Thyroid gland (tissue), 4 donors: ENCODE data around the gene TFAP2E. TPM values are rescaled to one million over a fixed set of nuclear protein-coding genes. Genes with fewer than 3 reads are reported as not detected.

ENCODE experiments used
- DNase-seq, 2 donors: peaks; one replicate each; pipeline ENCODE4 v3.0.0-alpha.2; 2019
- H3K27ac ChIP-seq, 3 donors: fragments of 200-600 bp; sonication (generic); 1 replicate in 2 of 3; 2 replicates in 1 of 3; pipeline ENCODE4 v1.5.1; 2016 to 2019; ENCODE audit warnings: mild to moderate bottlenecking in 1 of 3, moderate library complexity in 1 of 3
- H3K27me3 ChIP-seq: fragments of 200-600 bp; sonication (generic); one replicate; pipeline ENCODE4 v1.5.1; 2019
- H3K36me3 ChIP-seq, 2 donors: fragments of 200-600 bp; sonication (generic); one replicate each; pipeline ENCODE4 v1.5.1; 2016 to 2019
- H3K4me1 ChIP-seq, 2 donors: fragments of 200-600 bp; sonication (generic); one replicate each; pipeline ENCODE4 v1.5.1; 2017 to 2019
- H3K4me3 ChIP-seq, 3 donors: fragments of 200-600 bp; sonication (generic); replicated peaks in 1 of 3; 1 replicate in 2 of 3; 2 replicates in 1 of 3; pipeline ENCODE4 v1.5.1; 2016; ENCODE audit warnings: mild to moderate bottlenecking in 1 of 3
- H3K9me3 ChIP-seq: fragments of 200-600 bp; sonication (generic); one replicate; pipeline ENCODE4 v1.5.1; 2017
- POLR2A ChIP-seq, 2 donors: fragments of 450-650 bp; IDR thresholded peaks; one replicate each; pipeline ENCODE4 v1.6.1; 2017; ENCODE audit warnings: antibody characterized with exemption in 2 of 2, mild to moderate bottlenecking in 2 of 2, moderate library complexity in 1 of 2
- WGBS, 2 donors: methylation state at CpG; one replicate each; pipeline ENCODE4 v1.1.5; 2017; 5-methylcytosine and 5-hydroxymethylcytosine counted together
- intact Hi-C: fragments of 100-400 bp; cut with DNase I; formaldehyde crosslinking; loops from one replicate; pipeline ENCODE4 v1.15.1; 2023
- total RNA-seq, 4 donors: library from RNA; depleted of rRNA; stranded (reverse); fragments of >200 nt; gene quantifications; one replicate each; pipeline ENCODE4 v1.2.3, GENCODE V29; 2016
- TF ChIP-seq, protein P1 (sequence below), 6 experiments: fragments of 200-600 bp in 3 of 6; fragments of 450-650 bp in 3 of 6; sonication (generic) in 3 of 6; IDR thresholded peaks; one replicate each; pipeline ENCODE4 v1.5.1; 2016 to 2019; ENCODE audit warnings: antibody characterized with exemption in 6 of 6, mild to moderate bottlenecking in 2 of 6, inconsistent platforms in 1 of 6, moderate library complexity in 1 of 6

Gene TFAP2E
- total RNA-seq, 4 donors from 2014 or later = 0.81 TPM; not detected in 3

DNA sequence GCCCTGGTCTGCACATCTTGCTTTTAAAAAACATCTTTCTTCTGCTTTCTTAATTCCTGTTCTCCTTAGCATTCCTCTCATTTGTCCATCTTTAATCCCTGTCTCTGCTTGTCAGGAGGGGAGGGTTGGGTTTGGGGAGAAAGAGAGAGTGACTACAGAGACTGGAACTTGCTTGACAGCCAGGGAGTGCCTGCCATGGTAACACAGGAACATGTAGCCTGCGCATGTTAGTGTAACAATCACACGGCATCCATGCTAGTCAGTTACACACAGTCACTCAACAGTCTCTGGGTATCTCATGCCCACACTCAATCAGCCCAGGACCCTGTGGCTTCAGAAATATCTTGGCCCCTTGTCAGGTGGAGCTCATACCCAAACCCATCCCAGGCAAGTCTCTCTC, 818 bp upstream of the TFAP2E start:
- peaks cover 8 to 25% of the 10 kb centered on the region in 2 donors for H3K4me1 ChIP-seq
- no peaks in the 10 kb centered on the region for H3K9me3 ChIP-seq
- H3K27ac ChIP-seq = no peak overlapping the region
- TF ChIP-seq, protein P1, sequence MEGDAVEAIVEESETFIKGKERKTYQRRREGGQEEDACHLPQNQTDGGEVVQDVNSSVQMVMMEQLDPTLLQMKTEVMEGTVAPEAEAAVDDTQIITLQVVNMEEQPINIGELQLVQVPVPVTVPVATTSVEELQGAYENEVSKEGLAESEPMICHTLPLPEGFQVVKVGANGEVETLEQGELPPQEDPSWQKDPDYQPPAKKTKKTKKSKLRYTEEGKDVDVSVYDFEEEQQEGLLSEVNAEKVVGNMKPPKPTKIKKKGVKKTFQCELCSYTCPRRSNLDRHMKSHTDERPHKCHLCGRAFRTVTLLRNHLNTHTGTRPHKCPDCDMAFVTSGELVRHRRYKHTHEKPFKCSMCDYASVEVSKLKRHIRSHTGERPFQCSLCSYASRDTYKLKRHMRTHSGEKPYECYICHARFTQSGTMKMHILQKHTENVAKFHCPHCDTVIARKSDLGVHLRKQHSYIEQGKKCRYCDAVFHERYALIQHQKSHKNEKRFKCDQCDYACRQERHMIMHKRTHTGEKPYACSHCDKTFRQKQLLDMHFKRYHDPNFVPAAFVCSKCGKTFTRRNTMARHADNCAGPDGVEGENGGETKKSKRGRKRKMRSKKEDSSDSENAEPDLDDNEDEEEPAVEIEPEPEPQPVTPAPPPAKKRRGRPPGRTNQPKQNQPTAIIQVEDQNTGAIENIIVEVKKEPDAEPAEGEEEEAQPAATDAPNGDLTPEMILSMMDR (IDR thresholded peaks at IDR 0.05) = no peak
- no peak for TF ChIP-seq POLR2A (IDR thresholded peaks at IDR 0.05)
- no peak overlapping the region for H3K4me3 ChIP-seq
- intact Hi-C loops = no loop called here
- DNase-seq = no peak
- 88 to 90% methylated on average over 2 of the region's 2 CpGs for WGBS, 2 donors
- peaks cover 16% of the 10 kb centered on the region for H3K27me3 ChIP-seq
- H3K36me3 ChIP-seq = no peaks in the 10 kb centered on the region

DNA sequence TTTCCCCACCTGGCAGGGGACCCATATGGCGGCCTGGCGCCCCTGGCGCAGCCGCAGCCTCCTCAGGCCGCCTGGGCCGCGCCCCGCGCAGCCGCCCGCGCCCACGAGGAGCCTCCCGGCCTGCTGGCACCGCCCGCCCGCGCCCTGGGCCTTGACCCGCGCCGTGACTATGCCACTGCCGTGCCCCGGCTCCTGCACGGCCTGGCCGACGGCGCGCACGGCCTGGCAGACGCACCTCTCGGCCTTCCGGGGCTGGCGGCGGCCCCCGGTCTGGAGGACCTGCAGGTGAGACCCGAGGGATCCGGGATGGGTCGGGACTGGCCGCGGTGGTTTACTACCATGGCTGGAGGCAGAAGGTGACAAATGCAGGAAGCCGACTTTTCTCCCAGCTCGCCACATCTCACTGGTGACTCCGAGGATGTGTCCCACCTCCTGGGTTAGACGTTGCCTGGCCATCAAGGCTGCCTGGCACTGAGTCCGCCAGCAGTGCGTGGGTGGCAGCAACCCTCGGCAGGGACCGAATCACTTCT, 1.1 kb downstream of the TFAP2E start:
- no peak overlapping the region for H3K27ac ChIP-seq
- WGBS, 2 donors = 60 to 78% methylated on average over 8 to 10 of the region's 48 CpGs
- H3K36me3 ChIP-seq = no peaks in the 10 kb centered on the region
- peak overlapping the region in 1 of 3 donors; percentile 25 for H3K4me3 ChIP-seq
- TF ChIP-seq POLR2A (IDR thresholded peaks at IDR 0.05) = no peak
- TF ChIP-seq, protein P1 (IDR thresholded peaks at IDR 0.05) = no peak
- H3K27me3 ChIP-seq = peaks cover 16% of the 10 kb centered on the region
- intact Hi-C loops = no loop called here
- H3K4me1 ChIP-seq = peaks cover 13 to 26% of the 10 kb centered on the region in 2 donors
- H3K9me3 ChIP-seq = no peaks in the 10 kb centered on the region
- no peak for DNase-seq

DNA sequence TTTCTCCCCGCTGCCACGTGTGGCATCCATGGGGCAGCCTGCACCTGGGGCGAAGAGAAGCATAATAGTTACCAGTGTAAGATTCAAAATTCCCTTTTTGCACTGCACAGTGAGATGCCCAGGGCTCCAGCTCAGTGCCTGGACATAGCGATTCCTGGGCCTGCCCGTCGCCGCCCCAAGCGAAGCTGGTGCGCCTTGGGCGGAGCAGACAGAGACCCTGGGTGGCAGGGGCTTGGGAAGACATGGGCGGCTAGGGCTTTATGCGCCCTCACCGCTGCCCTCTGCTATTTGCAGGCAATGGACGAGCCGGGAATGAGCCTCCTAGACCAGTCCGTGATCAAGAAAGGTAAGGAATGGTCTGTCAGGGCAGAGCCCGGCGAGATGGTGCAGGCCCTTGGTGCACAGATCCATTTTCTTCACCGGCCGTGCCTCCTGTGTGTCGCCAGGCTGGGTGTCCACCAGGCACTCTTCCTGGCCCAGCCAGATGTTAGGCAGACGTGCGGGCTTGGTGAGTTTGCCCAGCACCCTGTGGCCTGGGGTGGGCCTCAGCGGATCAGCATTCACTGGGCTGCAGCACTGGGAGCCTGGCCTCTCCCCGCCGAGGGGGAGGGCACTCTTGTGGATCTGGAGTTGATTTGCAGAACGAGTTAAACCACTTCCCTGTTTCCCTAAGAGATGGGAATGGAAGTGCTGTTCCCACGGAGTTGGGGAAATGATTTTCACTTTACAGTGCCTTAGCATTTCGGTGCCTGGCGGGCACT, 1.7 kb downstream of the TFAP2E start:
- Histone ChIP-seq H3K36me3 (no peaks in the 10 kb centered on the region), H3K27me3 (peaks cover 16% of the 10 kb centered on the region), H3K4me1 (peaks cover 13 to 26% of the 10 kb centered on the region in 2 donors), H3K27ac (no peak overlapping the region), H3K9me3 (no peaks in the 10 kb centered on the region), H3K4me3 (no peak overlapping the region)
- intact Hi-C loops = no loop called here
- TF ChIP-seq POLR2A (IDR thresholded peaks at IDR 0.05) = no peak
- TF ChIP-seq, protein P1 (IDR thresholded peaks at IDR 0.05) = no peak
- DNase-seq = no peak
- 84 to 88% methylated on average over 22 to 30 of the region's 30 CpGs for WGBS, 2 donors

DNA sequence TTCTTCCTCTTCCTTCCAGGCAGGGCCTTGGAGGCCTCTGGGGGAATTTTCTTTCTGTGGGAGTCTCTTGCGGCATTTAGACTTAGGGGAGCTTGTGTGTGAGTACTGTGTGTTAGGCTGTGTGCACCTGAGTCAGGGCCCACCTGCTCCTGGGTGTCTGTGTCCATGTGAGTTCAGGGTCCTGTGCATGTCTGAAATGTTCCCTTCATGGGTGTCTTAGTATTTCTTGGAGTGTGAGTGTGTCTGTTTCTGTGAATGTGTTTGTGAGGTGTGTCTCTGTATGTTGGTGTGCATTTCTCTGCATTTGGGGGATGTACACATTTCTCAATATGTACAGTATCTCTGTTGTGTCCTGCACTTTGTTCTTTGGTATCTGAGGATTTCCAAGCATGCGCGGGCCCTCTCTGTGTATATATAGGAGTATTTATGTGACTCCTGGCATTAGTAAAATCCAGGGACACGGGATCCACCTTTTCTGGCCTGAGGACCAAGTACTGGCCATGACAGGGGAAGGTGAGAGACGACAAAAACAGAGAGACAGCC, 2.4 kb downstream of the TFAP2E start:
- Histone ChIP-seq H3K9me3 (no peaks in the 10 kb centered on the region), H3K36me3 (no peaks in the 10 kb centered on the region), H3K4me3 (no peak overlapping the region), H3K27me3 (peaks cover 16% of the 10 kb centered on the region), H3K4me1 (peaks cover 13 to 26% of the 10 kb centered on the region in 2 donors), H3K27ac (no peak overlapping the region)
- 95 to 98% methylated on average over 5 of the region's 5 CpGs for WGBS, 2 donors
- intact Hi-C loops = no loop called here
- no peak for TF ChIP-seq POLR2A (IDR thresholded peaks at IDR 0.05)
- TF ChIP-seq, protein P1 (IDR thresholded peaks at IDR 0.05) = no peak
- no peak for DNase-seq
